RPMI7951 (cell line): ENCODE data around the gene BEST1. TPM values are rescaled to one million over a fixed set of nuclear protein-coding genes. Genes with fewer than 3 reads are reported as not detected.

Experiments
- DNase-seq: peaks from one replicate; pipeline ENCODE4 v3.0.0-alpha.2; 2012; ENCODE audit warnings: low read depth
- total RNA-seq: library from RNA; depleted of rRNA; stranded (reverse); fragments of >200 nt; shearing (Covaris generic); gene quantifications from 2 replicates; pipeline ENCODE4 v1.2.3, GENCODE V29; 2014

Gene BEST1
- total RNA-seq, 1 experiment from 2014 or later = 0.12 TPM

DNA sequence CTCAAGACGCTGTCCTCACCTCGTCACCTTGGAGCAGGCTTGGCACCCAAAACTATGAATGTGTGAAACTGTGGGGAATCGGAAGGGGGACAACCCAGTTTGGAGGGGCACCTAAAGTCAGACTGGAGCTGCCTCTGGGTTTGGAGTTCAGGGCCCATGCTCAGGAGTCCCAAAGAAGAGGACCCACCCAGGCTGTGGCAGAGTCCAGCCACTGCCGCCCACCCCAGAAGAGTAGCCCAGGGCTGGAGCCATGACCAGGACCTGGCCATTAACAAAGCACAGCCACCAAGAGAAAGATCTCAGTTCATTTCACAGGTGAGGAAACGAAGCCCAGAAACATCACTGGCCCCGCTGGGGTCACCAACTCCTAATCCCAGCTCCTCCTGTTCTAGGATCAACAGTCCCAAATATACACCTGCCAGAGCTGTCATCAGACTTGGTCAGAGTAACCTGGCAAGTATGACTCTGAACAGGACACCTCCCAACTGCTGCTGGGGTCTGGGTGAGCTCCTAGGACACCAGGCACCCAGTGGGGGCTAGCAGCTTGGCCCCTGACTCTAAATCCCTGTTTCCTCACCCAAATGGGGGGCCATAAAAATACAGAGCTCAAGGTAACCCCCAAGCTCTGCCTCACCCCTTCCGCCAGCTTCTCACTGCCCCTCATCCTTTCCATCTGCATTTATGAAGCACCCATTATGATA, 35.5 kb upstream of the BEST1 start:
- DNase-seq = no peak

- no peak for DNase-seq
Observed at GRCh38 chr11:61916737-61917333, 33.3 kb upstream of the BEST1 start.

DNA sequence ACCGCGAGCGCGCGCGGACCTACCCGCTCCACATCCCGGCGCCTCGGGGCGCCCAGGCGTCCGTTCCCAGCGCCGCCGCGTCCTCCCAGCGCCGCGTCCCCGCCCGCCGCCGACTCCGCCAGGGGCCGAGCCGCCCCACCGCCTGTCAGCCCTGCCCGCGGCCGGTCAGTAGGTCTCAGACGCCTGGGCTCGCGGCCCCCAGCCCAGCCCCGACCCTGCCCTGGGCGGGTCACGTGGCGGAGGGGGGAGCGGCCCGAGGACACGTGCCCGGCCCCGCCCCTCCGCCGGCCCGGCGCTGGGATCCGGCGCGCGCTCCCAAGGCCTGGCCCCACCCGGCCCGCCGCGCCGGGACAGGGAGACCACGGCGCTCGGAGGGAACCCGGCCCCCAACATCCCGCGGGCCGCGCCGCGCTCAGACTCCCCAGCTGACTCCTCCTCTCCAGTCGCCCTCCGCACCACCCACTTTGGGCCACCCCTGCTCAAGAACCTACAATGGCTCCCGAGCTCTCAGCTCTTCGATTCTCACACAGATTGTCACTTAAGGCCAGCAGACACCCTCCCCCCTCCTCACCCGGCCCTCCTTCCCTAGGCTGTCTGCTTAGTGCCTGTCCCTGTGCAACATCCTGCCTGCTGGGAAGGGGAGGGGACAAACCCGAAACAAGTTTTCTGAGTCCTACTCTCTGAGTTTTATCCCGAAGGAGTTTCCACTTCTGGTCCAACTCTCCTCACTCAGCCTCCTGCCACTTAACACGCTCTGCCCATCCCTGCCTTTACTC, 32.6 kb upstream of the BEST1 start, which contains the start of gene RAB3IL1:
Gene RAB3IL1, minus strand, starts transcription at position 233 of the 776 bp plus-strand sequence. Its CDS starts 199 bp downstream, at position 34.
- DNase-seq = peak; percentile 49

GRCh38 chr11:61918251-61918937, 31.8 kb upstream of the BEST1 start:
- DNase-seq = no peak

GRCh38 chr11:61918938-61919704, 31.0 kb upstream of the BEST1 start:
- no peak for DNase-seq

- DNase-seq = no peak
Observed at GRCh38 chr11:61919705-61920631, 30.2 kb upstream of the BEST1 start.

- no peak for DNase-seq
Observed at GRCh38 chr11:61921446-61921845, 28.7 kb upstream of the BEST1 start.

- peak; percentile 88 for DNase-seq
Observed at GRCh38 chr11:61922539-61922938, 27.6 kb upstream of the BEST1 start.

- peak; percentile 61 for DNase-seq
Observed at GRCh38 chr11:61923166-61924063, 26.7 kb upstream of the BEST1 start.

- DNase-seq = no peak
Observed at GRCh38 chr11:61924064-61924455, 26.1 kb upstream of the BEST1 start.

GRCh38 chr11:61925736-61926135, 24.4 kb upstream of the BEST1 start:
- no peak for DNase-seq

GRCh38 chr11:61926235-61926634, 23.9 kb upstream of the BEST1 start:
- no peak for DNase-seq

- DNase-seq = no peak
Observed at GRCh38 chr11:61927501-61927900, 22.6 kb upstream of the BEST1 start.

- no peak for DNase-seq
Observed at GRCh38 chr11:61928606-61929005, 21.5 kb upstream of the BEST1 start.

DNA sequence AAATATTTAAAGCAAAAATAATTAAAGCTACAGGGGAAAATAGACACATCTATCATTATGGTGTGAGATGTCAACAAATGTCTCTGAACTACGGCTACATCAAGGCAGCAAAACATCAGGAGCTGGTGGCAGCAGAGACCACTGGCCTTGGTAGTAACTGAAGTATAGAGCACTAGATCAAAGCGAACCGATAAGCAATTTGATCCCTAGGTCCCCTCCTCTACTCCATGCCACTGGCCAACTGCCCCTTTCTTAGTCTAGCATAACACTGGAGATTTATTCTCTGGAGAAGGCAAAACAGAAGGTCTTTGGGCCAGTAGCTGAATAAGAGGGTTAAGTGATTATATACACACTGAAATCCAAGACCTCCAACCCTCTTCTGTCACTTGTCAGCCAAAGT, 19.2 kb upstream of the BEST1 start:
- DNase-seq = no peak

DNA sequence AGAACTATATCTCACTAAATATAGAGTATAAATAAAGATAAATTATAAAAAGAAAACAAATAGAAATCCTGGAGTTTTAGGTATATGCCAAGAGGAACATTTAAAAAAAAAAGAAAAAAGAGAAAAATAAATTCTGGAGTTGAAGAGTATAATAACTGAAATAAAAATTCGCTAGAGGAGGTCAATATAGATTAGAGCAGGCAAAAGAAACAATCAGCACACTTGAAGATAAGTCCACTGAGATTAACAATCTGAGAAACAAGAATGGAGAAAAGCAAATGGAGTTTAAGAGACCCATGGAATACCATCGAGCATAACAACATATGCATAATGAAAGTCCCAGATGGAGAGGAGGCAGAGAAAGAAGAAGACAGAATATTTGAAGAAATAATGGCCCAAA, 14.3 kb upstream of the BEST1 start:
- no peak for DNase-seq

- DNase-seq = no peak
Observed at GRCh38 chr11:61940466-61940865, 9.7 kb upstream of the BEST1 start.

GRCh38 chr11:61945191-61945590, 5.0 kb upstream of the BEST1 start:
- DNase-seq = no peak

- no peak for DNase-seq
Observed at GRCh38 chr11:61946894-61947293, 3.3 kb upstream of the BEST1 start.
